A549 (cell line): Measurements from ENCODE around the gene UTY. TPM values are rescaled to one million over a fixed set of nuclear protein-coding genes. Genes with fewer than 3 reads are reported as not detected.

Experiments
- ATAC-seq, 2 experiments: fragments of 200-7000 bp in 1 of 2; fragments of >200 bp in 1 of 2; cut with Nextera tagmentation in 1 of 2; cut with Tn5 transposase in 1 of 2; 3 replicates each; pipeline versions ENCODE4 v1.8.0 to v1.9.1; 2018 to 2020; ENCODE audit warnings: mild to moderate bottlenecking in 1 of 2, moderate library complexity in 1 of 2
- CTCF ChIA-PET: fragments of 300-600 bp; sonication (Branson Sonifier 250); formaldehyde crosslinking; extraction: SDS; loops from one replicate; lab custom pipeline; 2021; ENCODE audit warnings: antibody characterized with exemption, inconsistent platforms; lab: Yijun Ruan, JAX
- POLR2A ChIA-PET: fragments of 350-600 bp; formaldehyde crosslinking; extraction: SDS; loops from one replicate; lab custom pipeline; 2021; ENCODE audit warnings: antibody characterized with exemption, inconsistent platforms; lab: Yijun Ruan, JAX
- DNase-seq, 2 experiments: peaks; one replicate each; pipeline versions ENCODE4 v3.0.0 to v3.0.0-alpha.2; 2011 to 2016; ENCODE audit warnings: low read depth in 1 of 2, low spot score in 1 of 2
- FAIRE-seq: peaks from 2 replicates; lab custom pipeline; 2011; peaks lifted over from hg19 to GRCh38; lab: Jason Lieb, UNC
- H3K27ac ChIP-seq, 2 experiments: fragments of >200 bp; sonication (Bioruptor Twin); formaldehyde crosslinking; 3 replicates each; pipeline ENCODE4 v1.5.1; 2016 to 2017
- H3K4me1 ChIP-seq: fragments of >200 bp; sonication (Bioruptor Twin); formaldehyde crosslinking; 3 replicates; pipeline ENCODE4 v1.6.1; 2016
- H3K4me2 ChIP-seq: fragments of >200 bp; sonication (Bioruptor Twin); formaldehyde crosslinking; 3 replicates; pipeline ENCODE4 v1.6.1; 2016
- H3K4me3 ChIP-seq: fragments of >200 bp; sonication (Bioruptor Twin); formaldehyde crosslinking; 3 replicates; pipeline ENCODE4 v1.5.1; 2016
- H3K9me3 ChIP-seq: fragments of >200 bp; sonication (Bioruptor Twin); formaldehyde crosslinking; 3 replicates; pipeline ENCODE4 v1.6.1; 2016
- ATOH8 ChIP-seq: fragments of 250-450 bp; sonication (Bioruptor Pico); IDR thresholded peaks from 2 replicates; pipeline ENCODE4 v1.5.0; 2020; ENCODE audit warnings: low read depth, mild to moderate bottlenecking, moderate library complexity
- BCL3 ChIP-seq: fragments of >200 bp; sonication (Bioruptor Twin); formaldehyde crosslinking; IDR thresholded peaks from 3 replicates; pipeline ENCODE4 v1.6.1; 2016
- CBX2 ChIP-seq: fragments of 200-600 bp; sonication (generic); IDR thresholded peaks from 2 replicates; pipeline ENCODE4 v1.6.1; 2016; ENCODE audit warnings: low read depth, mild to moderate bottlenecking, borderline replicate concordance
- CBX8 ChIP-seq: fragments of 200-600 bp; sonication (generic); IDR thresholded peaks from 2 replicates; pipeline ENCODE4 v1.6.1; 2016
- CHD2 ChIP-seq: fragments of 150-350 bp; IDR thresholded peaks from 2 replicates; pipeline ENCODE4 v1.6.1; 2014; ENCODE audit warnings: low read length; ENCODE audit not compliant: partially characterized antibody
- CTCF ChIP-seq: fragments of >200 bp; sonication (Bioruptor Twin); formaldehyde crosslinking; IDR thresholded peaks from 3 replicates; pipeline ENCODE4 v1.5.1; 2016
- E2F6 ChIP-seq: IDR thresholded peaks from 2 replicates; pipeline ENCODE4 v1.6.1; 2012; ENCODE audit warnings: low read depth, borderline replicate concordance
- EP300 ChIP-seq, 2 experiments: fragments of >200 bp; sonication (Bioruptor Twin); formaldehyde crosslinking; IDR thresholded peaks; 2 replicates in 1 of 2; 3 replicates in 1 of 2; pipeline ENCODE4 v1.6.1; 2016 to 2017
- GATA3 ChIP-seq: IDR thresholded peaks from 2 replicates; pipeline ENCODE4 v1.6.1; 2012; ENCODE audit warnings: borderline replicate concordance
- HDAC2 ChIP-seq: fragments of 200-600 bp; sonication (generic); IDR thresholded peaks from 2 replicates; pipeline ENCODE4 v1.6.1; 2016
- HES2 ChIP-seq: fragments of >200 bp; sonication (Bioruptor Twin); formaldehyde crosslinking; IDR thresholded peaks from 2 replicates; pipeline ENCODE4 v1.6.1; 2016
- HMGXB4 ChIP-seq: fragments of 250-450 bp; sonication (Bioruptor Pico); IDR thresholded peaks from 2 replicates; pipeline ENCODE4 v1.5.0; 2021; ENCODE audit warnings: mild to moderate bottlenecking, moderate library complexity, borderline replicate concordance
- HOXA7 ChIP-seq: fragments of 250-450 bp; sonication (Bioruptor Pico); IDR thresholded peaks from 2 replicates; pipeline ENCODE4 v1.5.0; 2020; ENCODE audit warnings: mild to moderate bottlenecking, moderate library complexity
- HOXB13 ChIP-seq: fragments of 250-450 bp; sonication (Bioruptor Pico); IDR thresholded peaks from 2 replicates; pipeline ENCODE4 v1.5.0; 2020; ENCODE audit warnings: low read depth, mild to moderate bottlenecking, moderate library complexity
- MAX ChIP-seq: IDR thresholded peaks from 2 replicates; pipeline ENCODE4 v1.6.1; 2012
- MYC ChIP-seq: IDR thresholded peaks from 2 replicates; pipeline ENCODE4 v1.6.1; 2012; ENCODE audit warnings: mild to moderate bottlenecking, inconsistent platforms, low read length, improper control_type of control experiment, borderline replicate concordance
- PBX3 ChIP-seq: IDR thresholded peaks from 2 replicates; pipeline ENCODE4 v1.6.1; 2012
- RARB ChIP-seq: fragments of 250-450 bp; sonication (Bioruptor Pico); IDR thresholded peaks from 2 replicates; pipeline ENCODE4 v1.8.0; 2021; ENCODE audit warnings: mild to moderate bottlenecking, moderate library complexity
- RCOR1 ChIP-seq: fragments of 150-350 bp; IDR thresholded peaks from 2 replicates; pipeline ENCODE4 v1.6.1; 2014; ENCODE audit warnings: antibody characterized with exemption, low read length, low read depth
- ZNF302 ChIP-seq: fragments of 250-450 bp; sonication (Bioruptor Pico); IDR thresholded peaks from 2 replicates; pipeline ENCODE4 v1.9.0; 2021; ENCODE audit warnings: inconsistent platforms, mild to moderate bottlenecking, moderate library complexity
- WGBS: methylation state at CpG from one replicate; pipeline ENCODE4 v1.1.6; 2017; ENCODE audit errors: missing lambda C conversion rate; 5-methylcytosine and 5-hydroxymethylcytosine counted together
- polyA plus RNA-seq, 4 experiments: library from polyadenylated mRNA; depleted of rRNA in 3 of 4; stranded (reverse); fragments of >200 nt; fragmentation: RNase III in 1 of 4; extraction: RNeasy Plus Mini Kit Qiagen cat#74134 plus additional on column Dnase treatment in 1 of 4; gene quantifications; 2 replicates in 3 of 4; 3 replicates in 1 of 4; pipeline ENCODE4 v1.2.3, GENCODE V29; 2011 to 2017

Gene UTY
- polyA plus RNA-seq, 2 of the 4 experiments (the other 2 are of a cell fraction), result 2.9 to 12.5 TPM

GRCh38 chrY:13339939-13340338, 139.9 kb downstream of the UTY start (continued):
- no peak for TF ChIP-seq PBX3

GRCh38 chrY:13339381-13339780, 140.5 kb downstream of the UTY start:
- no peak for TF ChIP-seq CHD2
- no peak for TF ChIP-seq ZNF302 (CRISPR knock-in tag)
- TF ChIP-seq RARB (CRISPR knock-in tag), result no peak
- no peak for TF ChIP-seq HMGXB4
- no peak for TF ChIP-seq RCOR1
- no peak for TF ChIP-seq HDAC2
- TF ChIP-seq HES2, result no peak
- no peak for TF ChIP-seq EP300 (IDR thresholded peaks at IDR 0.05)
- FAIRE-seq (no peak), DNase-seq (no peak), ATAC-seq (no peak)
- H3K9me3 ChIP-seq, result no peaks in the 10 kb centered on the region
- no peak overlapping the region for H3K27ac ChIP-seq
- H3K4me3 ChIP-seq, result no peak overlapping the region
- no peaks in the 10 kb centered on the region for H3K4me1 ChIP-seq
- POLR2A ChIA-PET, result no interaction called here
- CTCF ChIA-PET, result no interaction called here
- WGBS, result 94% methylated on average over 4 of the region's 9 CpGs
- no peak overlapping the region for H3K4me2 ChIP-seq

GRCh38 chrY:13338711-13339110, 141.1 kb downstream of the UTY start:
- DNase-seq (no peak), FAIRE-seq (no peak), ATAC-seq (no peak)
- no peaks in the 10 kb centered on the region for H3K9me3 ChIP-seq
- no peak overlapping the region for H3K27ac ChIP-seq
- TF ChIP-seq HOXB13 (CRISPR knock-in tag) (no peak), BCL3 (no peak), GATA3 (no peak), RCOR1 (no peak), CTCF (no peak), HOXA7 (no peak), ATOH8 (CRISPR knock-in tag) (no peak), CBX8 (no peak), CBX2 (no peak), E2F6 (no peak), MYC (no peak), MAX (no peak)
- no peak overlapping the region for H3K4me3 ChIP-seq
- ChIA-PET POLR2A (no interaction called here), CTCF (no interaction called here)
- H3K4me2 ChIP-seq, result no peak overlapping the region
- H3K4me1 ChIP-seq, result no peaks in the 10 kb centered on the region
- 96% methylated on average over 4 of the region's 4 CpGs for WGBS
